ENCODE results near the gene TMEM223.
"Not testable (repeated sequence)": the region's sequence is repeated elsewhere in the genome, so short reads cannot be mapped to it uniquely, and the experiment has no call there.

TMEM223 gene

DNA sequence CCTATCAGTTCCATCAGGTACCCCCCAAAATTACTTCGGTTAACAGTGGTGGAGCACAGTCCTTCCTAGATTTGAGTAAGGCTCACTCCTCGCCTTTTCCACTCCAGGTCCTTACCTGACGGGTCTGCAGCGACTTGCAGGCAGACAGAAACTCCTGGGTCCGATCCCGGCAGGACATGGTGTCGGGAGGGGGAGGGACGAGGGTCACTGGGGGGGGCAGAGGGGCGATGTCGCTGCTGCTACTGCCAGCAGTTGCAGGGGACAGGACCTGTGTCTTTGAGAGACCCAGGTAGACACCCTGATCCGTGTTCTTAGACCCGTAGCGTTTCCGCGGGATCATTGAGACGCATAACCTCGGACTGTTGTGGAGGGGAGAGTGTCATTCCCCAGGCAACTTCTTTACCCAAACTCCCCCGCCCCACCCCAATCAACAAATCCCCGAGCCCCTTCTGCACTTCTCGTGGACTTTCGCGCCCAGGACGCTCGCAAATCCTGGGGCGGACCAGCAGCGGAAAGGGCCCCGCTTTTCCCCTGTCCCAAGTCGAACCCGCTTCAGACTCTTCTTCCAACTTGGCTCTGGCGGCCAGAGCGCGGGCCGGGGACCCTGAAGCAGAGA, 39.2 kb upstream of the TMEM223 start:
- TF ChIP-seq, protein P1, sequence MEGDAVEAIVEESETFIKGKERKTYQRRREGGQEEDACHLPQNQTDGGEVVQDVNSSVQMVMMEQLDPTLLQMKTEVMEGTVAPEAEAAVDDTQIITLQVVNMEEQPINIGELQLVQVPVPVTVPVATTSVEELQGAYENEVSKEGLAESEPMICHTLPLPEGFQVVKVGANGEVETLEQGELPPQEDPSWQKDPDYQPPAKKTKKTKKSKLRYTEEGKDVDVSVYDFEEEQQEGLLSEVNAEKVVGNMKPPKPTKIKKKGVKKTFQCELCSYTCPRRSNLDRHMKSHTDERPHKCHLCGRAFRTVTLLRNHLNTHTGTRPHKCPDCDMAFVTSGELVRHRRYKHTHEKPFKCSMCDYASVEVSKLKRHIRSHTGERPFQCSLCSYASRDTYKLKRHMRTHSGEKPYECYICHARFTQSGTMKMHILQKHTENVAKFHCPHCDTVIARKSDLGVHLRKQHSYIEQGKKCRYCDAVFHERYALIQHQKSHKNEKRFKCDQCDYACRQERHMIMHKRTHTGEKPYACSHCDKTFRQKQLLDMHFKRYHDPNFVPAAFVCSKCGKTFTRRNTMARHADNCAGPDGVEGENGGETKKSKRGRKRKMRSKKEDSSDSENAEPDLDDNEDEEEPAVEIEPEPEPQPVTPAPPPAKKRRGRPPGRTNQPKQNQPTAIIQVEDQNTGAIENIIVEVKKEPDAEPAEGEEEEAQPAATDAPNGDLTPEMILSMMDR (conservative IDR thresholded peaks at IDR 0.05; ENCODE audit: low read length), result no peak
- no peak for TF ChIP-seq EZH2phosphoT487 (IDR thresholded peaks at IDR 0.05; ENCODE audit: borderline replicate concordance)
- Histone ChIP-seq H3K9me2 (replicated peaks; ENCODE audit: low read depth, low read length) (no peaks in the 10 kb centered on the region), H2AFZ (ENCODE audit: low read length) (peak overlapping the region; percentile 76; the same call in 1 of the 2 replicates), H3K4me2 (ENCODE audit: low read depth, low read length, poor library complexity, severe bottlenecking) (peak overlapping the region; percentile 80), H3K9me3 (ENCODE audit: insufficient read depth, low read depth, low read length) (no peaks in the 10 kb centered on the region), H3K9ac (ENCODE audit: low read depth, low read length, poor library complexity, severe bottlenecking) (peak overlapping the region; percentile 80), H3F3A (ENCODE audit: low read depth) (no peaks in the 10 kb centered on the region), H4K20me1 (ENCODE audit: insufficient read depth, low read length, poor library complexity, severe bottlenecking) (peaks cover 8% of the 10 kb centered on the region), H3K27me3 (ENCODE audit: insufficient read depth, low read length, poor library complexity, severe bottlenecking) (no peaks in the 10 kb centered on the region), H3K79me2 (ENCODE audit: insufficient read depth, low read length) (peaks cover 44% of the 10 kb centered on the region), H3K36me3 (ENCODE audit: insufficient read depth, low read length) (peaks cover 17% of the 10 kb centered on the region; the same call in 1 of the 2 replicates), H3K4me1 (ENCODE audit: insufficient read depth, low read length, poor library complexity, severe bottlenecking) (peaks cover 14% of the 10 kb centered on the region), H3K4me3 (ENCODE audit: low read length, poor library complexity, severe bottlenecking) (peak overlapping the region; percentile 93)

DNA sequence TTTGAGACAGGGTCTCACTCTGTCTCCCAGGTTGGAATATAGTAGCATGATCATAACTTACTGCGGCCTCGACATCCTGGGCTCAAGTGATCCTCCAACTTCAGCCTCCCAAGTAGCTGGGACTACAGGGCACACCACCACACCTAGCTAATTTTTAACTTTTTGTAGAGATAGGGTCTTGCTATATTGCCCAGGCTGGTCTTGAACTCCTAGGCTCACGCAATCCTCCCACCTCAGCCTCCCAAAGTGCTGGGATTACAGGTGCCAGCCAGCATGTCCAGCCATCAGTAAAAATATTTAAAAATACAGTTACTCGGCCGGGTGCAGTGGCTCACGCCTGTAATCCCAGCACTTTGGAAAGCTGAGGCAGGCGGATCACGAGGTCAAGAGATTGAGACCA, 36.3 kb upstream of the TMEM223 start:
- H3K27me3 ChIP-seq (ENCODE audit: insufficient read depth, low read length, poor library complexity, severe bottlenecking); H3F3A ChIP-seq (ENCODE audit: low read depth); H3K9me3 ChIP-seq (ENCODE audit: insufficient read depth, low read depth, low read length); H3K9ac ChIP-seq (ENCODE audit: low read depth, low read length, poor library complexity, severe bottlenecking); H3K9me2 ChIP-seq (replicated peaks; ENCODE audit: low read depth, low read length); H3K4me3 ChIP-seq (ENCODE audit: low read length, poor library complexity, severe bottlenecking); H2AFZ ChIP-seq (ENCODE audit: low read length); H4K20me1 ChIP-seq (ENCODE audit: insufficient read depth, low read length, poor library complexity, severe bottlenecking); H3K4me2 ChIP-seq (ENCODE audit: low read depth, low read length, poor library complexity, severe bottlenecking): not testable (repeated sequence)
- peaks cover 31% of the 10 kb centered on the region; the same call in 1 of the 2 replicates for H3K36me3 ChIP-seq (ENCODE audit: insufficient read depth, low read length)
- peaks cover 33% of the 10 kb centered on the region for H3K79me2 ChIP-seq (ENCODE audit: insufficient read depth, low read length)
- H3K4me1 ChIP-seq (ENCODE audit: insufficient read depth, low read length, poor library complexity, severe bottlenecking), result peaks cover 14% of the 10 kb centered on the region

DNA sequence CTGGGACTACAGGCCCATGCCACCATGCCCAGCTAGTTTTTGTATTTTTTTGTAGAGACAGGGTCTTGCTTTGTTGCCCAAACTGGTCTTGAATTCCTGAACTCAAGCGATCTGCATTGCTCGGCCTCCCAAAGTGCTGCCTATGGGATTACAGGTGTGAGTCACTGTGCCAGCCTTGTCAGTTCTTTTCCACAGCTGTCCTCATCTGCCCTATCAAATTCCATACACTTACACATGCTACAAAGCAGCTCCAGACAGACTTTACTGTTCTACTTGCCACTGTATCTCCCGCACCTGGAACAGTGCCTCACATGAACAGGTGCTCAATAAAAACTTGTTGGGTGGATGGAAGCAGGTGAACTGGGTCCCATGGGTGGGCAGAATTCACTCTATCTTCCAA, 31.9 kb upstream of the TMEM223 start:
- peaks cover 11% of the 10 kb centered on the region; the same call in 1 of the 2 replicates for H3K79me2 ChIP-seq (ENCODE audit: insufficient read depth, low read length)
- no peak overlapping the region for H3K4me3 ChIP-seq (ENCODE audit: low read length, poor library complexity, severe bottlenecking)
- no peaks in the 10 kb centered on the region for H3K9me2 ChIP-seq (replicated peaks; ENCODE audit: low read depth, low read length)
- no peaks in the 10 kb centered on the region for H4K20me1 ChIP-seq (ENCODE audit: insufficient read depth, low read length, poor library complexity, severe bottlenecking)
- H3K9me3 ChIP-seq (ENCODE audit: insufficient read depth, low read depth, low read length), result no peaks in the 10 kb centered on the region
- no peaks in the 10 kb centered on the region for H3K4me1 ChIP-seq (ENCODE audit: insufficient read depth, low read length, poor library complexity, severe bottlenecking)
- no peak overlapping the region for H2AFZ ChIP-seq (ENCODE audit: low read length)
- no peaks in the 10 kb centered on the region for H3K27me3 ChIP-seq (ENCODE audit: insufficient read depth, low read length, poor library complexity, severe bottlenecking)
- no peak overlapping the region for H3K4me2 ChIP-seq (ENCODE audit: low read depth, low read length, poor library complexity, severe bottlenecking)
- peaks cover 40% of the 10 kb centered on the region; the same call in 1 of the 2 replicates for H3K36me3 ChIP-seq (ENCODE audit: insufficient read depth, low read length)
- no peak overlapping the region for H3K9ac ChIP-seq (ENCODE audit: low read depth, low read length, poor library complexity, severe bottlenecking)
- TF ChIP-seq, protein P1 (conservative IDR thresholded peaks at IDR 0.05; ENCODE audit: low read length), result no peak
- no peak for TF ChIP-seq EZH2phosphoT487 (IDR thresholded peaks at IDR 0.05; ENCODE audit: borderline replicate concordance)
- H3F3A ChIP-seq (ENCODE audit: low read depth), result no peaks in the 10 kb centered on the region

DNA sequence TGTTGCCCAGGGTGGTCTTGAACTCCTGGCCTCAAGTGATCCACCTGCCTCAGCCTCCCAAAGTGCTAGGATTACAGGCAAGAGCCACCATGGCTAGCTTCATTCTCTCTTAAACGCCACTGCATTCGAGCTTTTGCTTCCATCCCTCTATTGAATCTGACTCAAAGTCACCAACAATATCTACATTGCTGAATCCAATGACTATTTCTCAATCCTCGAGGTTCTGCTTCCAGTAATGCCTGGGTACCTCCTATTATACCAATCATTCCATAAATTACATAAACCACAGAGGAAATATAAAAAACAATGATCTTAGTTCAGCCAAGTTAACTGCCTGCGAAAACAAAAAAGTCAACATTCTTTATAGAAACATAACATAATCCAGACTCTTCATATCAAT, 25.3 kb upstream of the TMEM223 start:
- Histone ChIP-seq H3K9me3 (ENCODE audit: insufficient read depth, low read depth, low read length) (no peaks in the 10 kb centered on the region), H3K36me3 (ENCODE audit: insufficient read depth, low read length) (no peaks in the 10 kb centered on the region; the same call in 1 of the 2 replicates), H3K9me2 (replicated peaks; ENCODE audit: low read depth, low read length) (no peaks in the 10 kb centered on the region), H4K20me1 (ENCODE audit: insufficient read depth, low read length, poor library complexity, severe bottlenecking) (no peaks in the 10 kb centered on the region), H3K4me1 (ENCODE audit: insufficient read depth, low read length, poor library complexity, severe bottlenecking) (no peaks in the 10 kb centered on the region), H3K9ac (ENCODE audit: low read depth, low read length, poor library complexity, severe bottlenecking) (no peak overlapping the region), H3K27me3 (ENCODE audit: insufficient read depth, low read length, poor library complexity, severe bottlenecking) (no peaks in the 10 kb centered on the region), H3K4me2 (ENCODE audit: low read depth, low read length, poor library complexity, severe bottlenecking) (no peak overlapping the region), H3F3A (ENCODE audit: low read depth) (no peaks in the 10 kb centered on the region), H2AFZ (ENCODE audit: low read length) (no peak overlapping the region), H3K4me3 (ENCODE audit: low read length, poor library complexity, severe bottlenecking) (no peak overlapping the region), H3K79me2 (ENCODE audit: insufficient read depth, low read length) (no peaks in the 10 kb centered on the region)
- TF ChIP-seq, protein P1 (conservative IDR thresholded peaks at IDR 0.05; ENCODE audit: low read length), result no peak
- TF ChIP-seq EZH2phosphoT487 (IDR thresholded peaks at IDR 0.05; ENCODE audit: borderline replicate concordance), result no peak
